Esophagus (tissue), 2 donors: ENCODE measurements around the gene DTNBP1. TPM values are rescaled to one million over a fixed set of nuclear protein-coding genes. Genes with fewer than 3 reads are reported as not detected.

Experiments
- H3K27ac ChIP-seq, 2 donors: one replicate each; pipeline ENCODE4 v1.5.1; 2013; ENCODE audit warnings: low read depth in 2 of 2, mild to moderate bottlenecking in 2 of 2, inconsistent platforms in 1 of 2, low read length in 1 of 2, moderate library complexity in 1 of 2
- H3K27me3 ChIP-seq, 2 donors: one replicate each; pipeline ENCODE4 v1.6.1; 2013; ENCODE audit warnings: low read length in 2 of 2, control low read depth in 1 of 2, mild to moderate bottlenecking in 1 of 2; ENCODE audit not compliant: insufficient read depth in 2 of 2, control insufficient read depth in 1 of 2
- H3K36me3 ChIP-seq, 2 donors: one replicate each; pipeline ENCODE4 v1.6.1; 2013; ENCODE audit warnings: low read length in 1 of 2; ENCODE audit not compliant: control insufficient read depth in 2 of 2, insufficient read depth in 2 of 2
- H3K4me1 ChIP-seq, 2 donors: one replicate each; pipeline ENCODE4 v1.6.1; 2013; ENCODE audit warnings: low read length in 1 of 2; ENCODE audit not compliant: control insufficient read depth in 2 of 2, insufficient read depth in 2 of 2
- H3K4me3 ChIP-seq, 2 donors: one replicate each; pipeline ENCODE4 v1.5.1; 2013; ENCODE audit warnings: low read length in 2 of 2, mild to moderate bottlenecking in 2 of 2, low read depth in 1 of 2, moderate library complexity in 1 of 2
- H3K9me3 ChIP-seq, 2 donors: one replicate each; pipeline ENCODE4 v1.6.1; 2013; ENCODE audit warnings: mild to moderate bottlenecking in 2 of 2, low read depth in 1 of 2, low read length in 1 of 2, moderate library complexity in 1 of 2; ENCODE audit not compliant: control insufficient read depth in 2 of 2, insufficient read depth in 1 of 2
- WGBS, 2 donors: extraction: QIAGEN DNeasy Blood & Tissue Kit; methylation state at CpG; one replicate each; pipeline ENCODE4 v1.1.7; 2013; 5-methylcytosine and 5-hydroxymethylcytosine counted together
- polyA plus RNA-seq, 2 donors: library from polyadenylated mRNA; stranded (reverse); fragments of 200-250 nt; gene quantifications; one replicate each; pipeline ENCODE4 v1.2.3, GENCODE V29; 2013
- donor health status: healthy with polysubstance abuse.
- donor health status: Bipolar disorder and iron deficiency.

The DTNBP1 gene
- polyA plus RNA-seq, 2 donors: 4.2 to 9.6 TPM

GRCh38 chr6:15499591-15499990, 163.2 kb downstream of the DTNBP1 start:
- Histone ChIP-seq H3K4me1 (peaks cover 0 to 7% of the 10 kb centered on the region in 2 donors), H3K9me3 (no peaks in the 10 kb centered on the region), H3K36me3 (peaks cover 0 to 31% of the 10 kb centered on the region in 2 donors), H3K4me3 (no peak overlapping the region), H3K27ac (no peak overlapping the region), H3K27me3 (no peaks in the 10 kb centered on the region)
- WGBS, 2 donors: 94 to 98% methylated on average over 9 of the region's 9 CpGs

DNA sequence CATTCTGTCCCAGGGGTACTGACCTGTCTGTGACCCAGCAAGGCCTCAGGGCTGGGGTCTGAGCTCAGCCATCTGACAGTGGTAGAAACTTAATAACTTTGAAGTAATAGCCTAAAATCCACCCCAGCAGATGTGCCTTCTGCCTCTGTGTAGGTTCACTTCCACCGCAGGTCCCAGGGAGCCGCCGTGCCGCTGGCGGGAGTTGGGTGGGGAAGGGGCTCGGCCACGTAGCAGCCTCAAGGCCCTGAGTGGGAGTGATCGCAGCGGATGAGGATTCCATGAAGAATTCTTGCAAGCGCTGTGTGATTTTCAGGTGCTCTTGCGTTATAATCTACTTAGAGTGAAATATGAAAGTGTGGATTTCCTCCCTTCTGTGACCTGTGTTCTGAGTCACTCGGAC, 163.7 kb downstream of the DTNBP1 start:
- WGBS, 2 donors: 97 to 98% methylated on average over 12 of the region's 12 CpGs
- Histone ChIP-seq H3K27me3 (no peaks in the 10 kb centered on the region), H3K9me3 (no peaks in the 10 kb centered on the region), H3K4me3 (no peak overlapping the region), H3K27ac (no peak overlapping the region), H3K4me1 (peaks cover 0 to 5% of the 10 kb centered on the region in 2 donors), H3K36me3 (peaks cover 0 to 31% of the 10 kb centered on the region in 2 donors)

GRCh38 chr6:15498640-15499039, 164.2 kb downstream of the DTNBP1 start:
- Histone ChIP-seq H3K9me3 (no peaks in the 10 kb centered on the region), H3K4me3 (no peak overlapping the region), H3K27me3 (no peaks in the 10 kb centered on the region), H3K36me3 (peaks cover 0 to 31% of the 10 kb centered on the region in 2 donors), H3K4me1 (peaks cover 0 to 5% of the 10 kb centered on the region in 2 donors), H3K27ac (peak overlapping the region in 1 of 2 donors; percentile 9)
- WGBS, 2 donors: 62 to 73% methylated on average over 12 of the region's 12 CpGs

DNA sequence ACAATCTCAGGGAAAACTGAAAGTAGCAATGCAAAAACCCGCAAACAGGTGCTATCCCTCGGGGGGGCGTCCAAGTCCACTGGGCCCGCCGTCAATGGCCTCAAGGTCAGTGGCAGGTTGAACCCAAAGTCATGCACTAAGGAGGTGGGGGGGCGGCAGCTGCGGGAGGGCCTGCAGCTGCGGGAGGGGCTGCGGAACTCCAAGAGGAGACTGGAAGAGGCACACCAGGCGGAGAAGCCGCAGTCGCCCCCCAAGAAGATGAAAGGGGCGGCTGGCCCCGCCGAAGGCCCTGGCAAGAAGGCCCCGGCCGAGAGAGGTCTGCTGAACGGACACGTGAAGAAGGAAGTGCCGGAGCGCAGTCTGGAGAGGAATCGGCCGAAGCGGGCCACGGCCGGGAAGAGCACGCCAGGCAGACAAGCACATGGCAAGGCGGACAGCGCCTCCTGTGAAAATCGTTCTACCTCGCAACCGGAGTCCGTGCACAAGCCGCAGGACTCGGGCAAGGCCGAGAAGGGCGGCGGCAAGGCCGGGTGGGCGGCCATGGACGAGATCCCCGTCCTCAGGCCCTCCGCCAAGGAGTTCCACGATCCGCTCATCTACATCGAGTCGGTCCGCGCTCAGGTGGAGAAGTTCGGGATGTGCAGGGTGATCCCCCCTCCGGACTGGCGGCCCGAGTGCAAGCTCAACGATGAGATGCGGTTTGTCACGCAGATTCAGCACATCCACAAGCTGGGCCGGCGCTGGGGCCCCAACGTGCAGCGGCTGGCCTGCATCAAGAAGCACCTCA, 166.3 kb downstream of the DTNBP1 start:
- Histone ChIP-seq H3K4me1 (peaks cover 0 to 5% of the 10 kb centered on the region in 2 donors), H3K36me3 (peaks cover 0 to 27% of the 10 kb centered on the region in 2 donors), H3K27me3 (no peaks in the 10 kb centered on the region), H3K9me3 (no peaks in the 10 kb centered on the region), H3K4me3 (no peak overlapping the region), H3K27ac (no peak overlapping the region)
- WGBS, 2 donors: 97% methylated on average over 60 of the region's 60 CpGs

DNA sequence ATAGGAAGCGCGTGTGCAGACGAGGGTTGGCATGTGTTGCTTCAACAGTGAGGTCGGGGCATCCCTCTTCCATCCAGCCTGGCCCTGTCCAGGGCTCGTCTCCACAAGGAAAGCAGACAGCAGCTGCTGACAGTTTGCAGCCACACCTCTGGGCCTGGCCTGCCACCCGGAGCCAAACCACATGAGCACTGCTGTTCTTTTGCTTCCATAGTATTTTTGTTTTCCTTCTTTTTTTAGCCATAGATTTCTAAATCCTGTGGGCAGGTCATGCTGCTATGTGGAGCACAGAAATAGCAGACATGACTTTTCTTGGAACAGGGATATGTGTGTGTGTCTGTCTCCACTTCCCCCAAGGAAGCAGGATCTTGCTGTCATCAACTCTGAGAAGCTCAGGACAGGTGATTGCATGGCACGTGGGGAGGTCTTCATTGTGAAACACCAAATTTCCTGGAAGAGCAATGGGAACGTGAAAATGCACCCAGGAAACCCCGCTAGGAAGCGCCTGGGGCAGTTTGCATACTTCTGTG, 167.4 kb downstream of the DTNBP1 start:
- Histone ChIP-seq H3K9me3 (no peaks in the 10 kb centered on the region), H3K27me3 (no peaks in the 10 kb centered on the region), H3K4me1 (peaks cover 0 to 5% of the 10 kb centered on the region in 2 donors), H3K4me3 (no peak overlapping the region), H3K27ac (peak overlapping the region in 1 of 2 donors; percentile 24), H3K36me3 (peaks cover 0 to 16% of the 10 kb centered on the region in 2 donors)
- WGBS, 2 donors: 65 to 73% methylated on average over 10 of the region's 10 CpGs

DNA sequence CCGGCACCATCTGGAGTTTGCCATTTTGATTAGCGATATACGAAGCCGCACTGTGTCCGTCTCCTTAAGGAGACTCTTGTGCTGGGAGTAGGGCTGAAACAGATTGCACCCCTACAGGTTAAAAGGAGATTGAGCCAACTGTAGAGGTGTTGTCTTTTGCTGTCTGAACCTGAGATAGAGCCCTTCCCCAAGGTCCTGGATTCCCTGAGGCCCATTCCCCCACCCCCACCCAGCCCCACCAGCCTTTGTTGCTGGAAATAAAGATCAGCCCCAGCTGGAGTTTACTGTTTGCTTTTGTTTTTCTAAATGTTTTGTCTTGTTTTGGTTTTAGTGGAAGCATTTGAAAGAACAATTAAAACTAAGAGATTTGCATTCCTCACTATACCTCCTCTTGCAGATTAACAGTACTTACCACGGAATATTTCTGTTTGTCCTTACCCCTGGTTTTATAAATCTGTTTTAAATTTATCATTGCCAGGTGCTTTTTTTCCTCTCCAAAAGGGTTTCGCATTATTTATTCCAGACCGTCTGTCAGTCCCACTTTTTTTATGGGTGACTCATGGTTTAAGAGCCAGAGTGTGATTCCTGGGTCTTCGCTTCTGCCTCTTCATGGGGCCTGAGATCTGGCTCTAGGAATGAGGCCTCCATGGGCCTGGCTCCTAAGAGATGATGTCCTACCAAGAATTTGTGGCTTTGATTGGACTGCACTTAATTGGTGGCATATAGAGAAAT, 169.2 kb downstream of the DTNBP1 start:
- Histone ChIP-seq H3K4me1 (peaks cover 0 to 4% of the 10 kb centered on the region in 2 donors), H3K27ac (no peak overlapping the region), H3K9me3 (no peaks in the 10 kb centered on the region), H3K27me3 (no peaks in the 10 kb centered on the region), H3K4me3 (no peak overlapping the region), H3K36me3 (peaks cover 3 to 26% of the 10 kb centered on the region in 2 donors)
- 88 to 89% methylated on average over 9 of the region's 9 CpGs for WGBS, 2 donors

GRCh38 chr6:15491986-15492269, 170.9 kb downstream of the DTNBP1 start:
- H3K27ac ChIP-seq: no peak overlapping the region
- H3K4me3 ChIP-seq: no peak overlapping the region
- no peaks in the 10 kb centered on the region for H3K9me3 ChIP-seq
- peaks cover 7 to 38% of the 10 kb centered on the region in 2 donors for H3K36me3 ChIP-seq
- H3K4me1 ChIP-seq: peaks cover 0 to 2% of the 10 kb centered on the region in 2 donors
- 72 to 82% methylated on average over 5 of the region's 5 CpGs for WGBS, 2 donors
- H3K27me3 ChIP-seq: no peaks in the 10 kb centered on the region

GRCh38 chr6:15491255-15491985, 171.4 kb downstream of the DTNBP1 start:
- H3K36me3 ChIP-seq: peaks cover 7 to 34% of the 10 kb centered on the region in 2 donors
- WGBS, 2 donors: 15 to 22% methylated on average over 9 of the region's 9 CpGs
- H3K27ac ChIP-seq: no peak overlapping the region

More at GRCh38 chr6:15491255-15491985, 171.4 kb downstream of the DTNBP1 start:
- Histone ChIP-seq H3K9me3 (no peaks in the 10 kb centered on the region), H3K4me3 (no peak overlapping the region), H3K27me3 (no peaks in the 10 kb centered on the region), H3K4me1 (peaks cover 0 to 2% of the 10 kb centered on the region in 2 donors)
